Measurements from ENCODE around the gene SERPINA4.

DNA sequence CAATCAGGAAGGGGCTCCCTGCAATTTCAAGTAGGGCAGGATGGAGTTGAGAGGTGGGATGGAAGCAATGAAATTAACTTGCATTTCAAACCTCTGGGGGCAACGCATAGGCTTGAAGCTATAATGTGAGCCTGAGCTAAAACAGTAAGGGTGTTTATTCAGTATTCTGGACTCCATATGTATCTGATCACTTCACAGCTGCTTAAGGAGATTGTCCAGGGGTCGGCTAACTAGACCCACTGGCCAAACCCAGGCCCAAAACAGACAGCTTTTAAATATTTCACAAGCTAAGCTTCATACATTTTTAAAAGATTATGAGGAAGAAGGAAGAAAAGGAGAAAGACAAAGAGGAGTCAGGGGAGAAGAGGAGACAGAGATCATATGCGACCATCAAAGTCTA lies 44.1 kb downstream of the SERPINA4 start:
- TF ChIP-seq ARNTL (CRISPR knock-in tag; IDR thresholded peaks at IDR 0.05; ENCODE audit: borderline replicate concordance, low read depth), result no peak
- TF ChIP-seq ESRRG (CRISPR knock-in tag; IDR thresholded peaks at IDR 0.05), result no peak
- no peak for TF ChIP-seq TOX (CRISPR knock-in tag; IDR thresholded peaks at IDR 0.05; ENCODE audit: borderline replicate concordance)
- TF ChIP-seq RARB (CRISPR knock-in tag; IDR thresholded peaks at IDR 0.05), result no peak
- no peak for TF ChIP-seq BACH2 (CRISPR knock-in tag; IDR thresholded peaks at IDR 0.05; ENCODE audit: borderline replicate concordance)
- no peak for TF ChIP-seq POU6F1 (CRISPR knock-in tag; IDR thresholded peaks at IDR 0.05; ENCODE audit: borderline replicate concordance, low read depth)
- TF ChIP-seq CREB5 (CRISPR knock-in tag; IDR thresholded peaks at IDR 0.05; ENCODE audit: low read depth), result no peak
- no peak for TF ChIP-seq CSRNP3 (CRISPR knock-in tag; IDR thresholded peaks at IDR 0.05)
- TF ChIP-seq ZNF565 (CRISPR knock-in tag; conservative IDR thresholded peaks at IDR 0.05; ENCODE audit: low read depth), result no peak
- no peak for TF ChIP-seq GLIS3 (CRISPR knock-in tag; IDR thresholded peaks at IDR 0.05)
- no peak for TF ChIP-seq ZFP3 (CRISPR knock-in tag; IDR thresholded peaks at IDR 0.05)
- TF ChIP-seq, protein P1, sequence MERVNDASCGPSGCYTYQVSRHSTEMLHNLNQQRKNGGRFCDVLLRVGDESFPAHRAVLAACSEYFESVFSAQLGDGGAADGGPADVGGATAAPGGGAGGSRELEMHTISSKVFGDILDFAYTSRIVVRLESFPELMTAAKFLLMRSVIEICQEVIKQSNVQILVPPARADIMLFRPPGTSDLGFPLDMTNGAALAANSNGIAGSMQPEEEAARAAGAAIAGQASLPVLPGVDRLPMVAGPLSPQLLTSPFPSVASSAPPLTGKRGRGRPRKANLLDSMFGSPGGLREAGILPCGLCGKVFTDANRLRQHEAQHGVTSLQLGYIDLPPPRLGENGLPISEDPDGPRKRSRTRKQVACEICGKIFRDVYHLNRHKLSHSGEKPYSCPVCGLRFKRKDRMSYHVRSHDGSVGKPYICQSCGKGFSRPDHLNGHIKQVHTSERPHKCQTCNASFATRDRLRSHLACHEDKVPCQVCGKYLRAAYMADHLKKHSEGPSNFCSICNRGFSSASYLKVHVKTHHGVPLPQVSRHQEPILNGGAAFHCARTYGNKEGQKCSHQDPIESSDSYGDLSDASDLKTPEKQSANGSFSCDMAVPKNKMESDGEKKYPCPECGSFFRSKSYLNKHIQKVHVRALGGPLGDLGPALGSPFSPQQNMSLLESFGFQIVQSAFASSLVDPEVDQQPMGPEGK (CRISPR knock-in tag; IDR thresholded peaks at IDR 0.05; ENCODE audit: borderline replicate concordance), result no peak
